Measurements from ENCODE around the gene IRGQ.
"Not testable (repeated sequence)": the region's sequence is repeated elsewhere in the genome, so short reads cannot be mapped to it uniquely, and the experiment has no call there.

The IRGQ gene

GRCh38 chr19:43623889-43624670, 28.1 kb upstream of the IRGQ start:
- no peak for DNase-seq

DNA sequence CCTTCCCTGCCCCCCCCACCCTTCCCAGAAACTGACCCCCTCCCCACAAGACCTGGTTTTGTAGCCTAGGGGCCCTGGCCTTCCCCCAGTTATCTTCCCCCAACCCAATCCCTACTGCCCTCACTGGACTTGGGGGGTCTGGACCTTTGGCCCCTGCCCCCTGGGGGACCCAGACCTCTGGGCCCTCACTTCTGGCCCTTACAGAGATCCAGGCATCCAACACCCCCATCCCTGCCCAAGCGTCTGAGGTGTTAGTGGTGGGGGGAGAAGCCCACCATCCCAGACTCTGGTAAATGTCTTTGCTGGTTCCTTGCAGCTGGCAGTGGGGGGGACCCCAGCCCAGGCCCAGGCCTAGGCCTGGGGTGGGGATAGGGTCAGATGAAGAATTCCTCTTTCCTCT, 27.0 kb upstream of the IRGQ start:
- DNase-seq: no peak

DNA sequence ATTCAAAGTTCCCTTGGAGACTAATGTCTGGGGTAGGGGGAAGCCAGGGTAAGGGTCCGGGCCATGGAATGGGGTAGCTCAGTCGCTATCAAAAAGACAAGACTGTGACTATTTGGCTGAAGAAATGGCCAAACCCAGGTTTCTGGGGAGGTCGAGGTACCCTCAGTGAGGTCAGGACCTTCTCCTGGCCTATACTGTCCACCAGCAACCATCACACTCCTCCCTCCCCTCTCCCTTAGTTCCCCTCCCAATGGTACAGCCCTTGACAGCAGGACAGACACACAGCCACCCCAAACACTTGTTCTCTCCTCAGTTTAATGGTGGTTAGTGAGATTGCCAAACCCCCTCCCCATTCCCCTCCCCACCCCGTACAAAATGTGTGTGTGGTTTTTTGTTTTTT, 26.1 kb upstream of the IRGQ start:
- DNase-seq: no peak

GRCh38 chr19:43620061-43621001, 24.4 kb upstream of the IRGQ start:
- no peak for DNase-seq

DNA sequence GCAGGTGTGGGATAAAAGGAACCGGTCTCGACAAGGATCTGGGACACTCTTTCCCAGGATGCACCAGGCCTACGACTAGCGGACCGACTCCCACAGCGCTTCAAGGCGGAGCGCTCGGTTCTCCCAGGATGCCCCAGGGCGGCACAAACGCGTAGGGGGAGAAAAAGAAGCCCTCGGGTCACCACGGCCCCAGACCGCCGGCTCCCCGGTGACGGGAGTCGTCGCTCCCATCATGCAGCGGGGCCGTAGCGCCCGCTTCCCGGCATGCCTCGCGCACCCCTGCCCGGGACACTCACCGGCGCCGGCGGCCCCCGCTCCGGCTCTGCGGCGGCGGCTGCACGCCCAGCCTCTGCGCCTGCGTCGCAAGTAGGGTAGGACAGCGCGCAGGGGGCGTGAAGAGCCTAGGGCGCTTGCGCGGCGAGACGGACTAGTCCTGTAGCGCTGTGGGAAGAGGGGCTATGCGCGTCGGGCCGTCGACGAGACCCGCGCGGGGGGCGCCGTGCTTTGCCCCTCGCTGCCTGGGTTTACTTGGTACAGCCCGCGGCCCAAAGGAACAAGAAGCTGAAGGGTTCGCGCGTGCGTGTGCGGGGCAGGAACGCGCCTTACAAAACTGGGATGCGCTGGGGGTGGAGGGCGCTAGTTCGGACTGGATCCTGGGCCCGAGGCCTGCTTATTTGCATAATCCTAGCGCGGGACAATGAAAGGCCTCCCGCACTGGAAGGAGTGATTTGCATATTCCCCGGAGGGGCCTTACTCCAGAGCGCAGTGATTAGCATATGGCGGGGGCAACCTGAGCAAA, 23.5 kb upstream of the IRGQ start, which contains the start of gene ZNF428:
ZNF428 (minus strand) TSS at position 368 of the 799 bp plus-strand sequence. CDS start 5,325 bp downstream, outside the sequence.
- DNase-seq: peak; percentile 87

DNA sequence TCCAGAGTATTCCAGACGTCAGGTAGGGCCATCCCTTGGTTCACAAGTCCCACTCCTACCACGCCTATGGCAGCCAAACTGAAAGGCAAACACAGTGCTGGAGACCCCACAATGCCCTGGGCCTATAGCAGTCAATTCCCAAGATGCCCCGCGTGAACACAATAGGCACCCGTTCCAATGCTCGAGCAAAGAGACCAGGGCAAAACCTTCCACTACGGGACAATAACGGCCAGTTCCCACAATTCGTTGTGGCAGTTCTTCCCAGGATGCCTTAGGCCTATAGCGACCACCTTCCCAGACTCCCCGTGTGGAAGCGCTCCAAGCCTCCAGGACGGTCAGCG, 23.0 kb upstream of the IRGQ start:
- peak; percentile 36 for DNase-seq

DNA sequence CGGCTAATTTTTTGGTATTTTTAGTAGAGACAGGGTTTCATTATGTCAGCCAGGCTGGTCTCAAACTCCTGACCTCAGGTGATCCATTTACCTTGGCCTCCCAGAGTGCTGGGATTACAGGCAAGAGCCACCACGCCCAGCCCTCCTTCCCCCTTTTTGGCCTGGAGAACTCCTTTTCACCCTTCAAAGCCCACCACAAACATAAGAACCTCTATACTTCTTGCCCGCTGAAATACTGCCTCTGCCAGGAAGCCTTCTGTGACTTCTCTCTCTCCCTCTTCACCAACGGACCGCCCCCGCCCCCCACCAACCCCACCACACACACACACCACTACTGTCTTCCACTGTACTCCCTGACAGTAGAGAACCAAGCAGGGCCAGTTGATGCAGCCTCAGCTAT, 21.0 kb upstream of the IRGQ start:
- no peak for DNase-seq

- DNase-seq: no peak
These were observed 20.4 kb upstream of the IRGQ start for GRCh38 chr19:43616306-43616705.

GRCh38 chr19:43612374-43612773, 16.4 kb upstream of the IRGQ start:
- no peak for DNase-seq

DNA sequence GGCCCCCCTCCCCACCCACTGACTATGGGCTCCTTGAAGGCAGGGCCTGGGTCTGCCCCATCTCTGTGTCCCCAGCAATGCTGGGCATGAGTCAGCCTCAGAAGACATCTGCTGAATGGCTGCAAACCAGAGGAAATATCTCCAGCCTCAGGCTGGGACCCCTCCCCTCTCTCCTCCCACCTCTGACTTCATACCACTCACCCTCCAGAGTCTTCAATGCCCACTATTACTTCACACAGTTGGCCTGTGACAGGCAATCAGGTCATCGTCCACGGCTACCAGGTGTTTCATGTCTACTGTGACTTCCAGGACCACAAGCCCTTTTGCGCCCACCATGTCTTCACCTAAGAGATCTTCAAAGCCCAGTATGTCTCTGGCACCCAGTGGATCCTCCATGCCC, 15.9 kb upstream of the IRGQ start, which contains the start of gene SRRM5:
SRRM5 (plus strand) TSS at position 301 of the 400 bp plus-strand sequence; CDS start at position 335, 34 bp downstream.
- no peak for DNase-seq

DNA sequence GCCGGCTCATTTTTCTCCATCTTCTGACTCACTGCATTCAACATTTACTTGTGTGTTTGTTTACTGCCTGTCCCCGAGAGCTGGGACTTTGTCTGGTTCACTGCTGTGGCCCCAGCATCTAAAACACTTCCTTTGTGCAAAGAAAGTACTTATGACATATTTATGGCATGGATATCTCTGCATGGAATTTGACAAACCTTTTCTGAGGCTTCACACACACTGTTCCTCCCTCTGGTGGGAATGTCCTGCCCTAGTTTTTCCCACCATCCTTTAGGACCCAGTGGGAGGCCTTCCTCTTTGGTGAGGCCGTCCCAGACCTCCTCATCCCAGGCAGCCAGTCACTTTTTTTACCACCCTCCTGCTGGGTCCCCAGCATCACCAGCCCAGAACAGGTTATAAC, 14.6 kb upstream of the IRGQ start:
- no peak for DNase-seq

DNA sequence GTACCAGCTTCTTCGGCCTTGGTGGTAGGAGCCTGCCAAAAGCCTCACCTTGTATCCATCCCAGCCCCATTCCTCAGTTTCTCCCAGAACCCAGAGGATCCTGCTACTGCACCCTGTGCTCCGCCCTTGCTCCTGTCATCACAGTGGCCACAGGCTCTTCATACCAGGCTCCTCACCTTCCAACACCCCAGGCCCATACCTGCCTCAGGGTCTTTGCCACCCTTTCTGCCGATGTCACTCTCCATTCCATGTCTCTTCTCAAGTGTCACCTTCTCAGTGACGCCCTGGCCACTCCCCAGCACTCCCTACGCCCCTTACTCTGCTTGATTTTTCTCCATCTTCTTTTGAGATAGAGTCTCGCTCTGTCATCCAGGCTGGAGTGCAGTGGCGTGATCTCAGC, 13.9 kb upstream of the IRGQ start:
- no peak for DNase-seq

GRCh38 chr19:43607238-43608205, 11.6 kb upstream of the IRGQ start:
- DNase-seq: no peak

DNA sequence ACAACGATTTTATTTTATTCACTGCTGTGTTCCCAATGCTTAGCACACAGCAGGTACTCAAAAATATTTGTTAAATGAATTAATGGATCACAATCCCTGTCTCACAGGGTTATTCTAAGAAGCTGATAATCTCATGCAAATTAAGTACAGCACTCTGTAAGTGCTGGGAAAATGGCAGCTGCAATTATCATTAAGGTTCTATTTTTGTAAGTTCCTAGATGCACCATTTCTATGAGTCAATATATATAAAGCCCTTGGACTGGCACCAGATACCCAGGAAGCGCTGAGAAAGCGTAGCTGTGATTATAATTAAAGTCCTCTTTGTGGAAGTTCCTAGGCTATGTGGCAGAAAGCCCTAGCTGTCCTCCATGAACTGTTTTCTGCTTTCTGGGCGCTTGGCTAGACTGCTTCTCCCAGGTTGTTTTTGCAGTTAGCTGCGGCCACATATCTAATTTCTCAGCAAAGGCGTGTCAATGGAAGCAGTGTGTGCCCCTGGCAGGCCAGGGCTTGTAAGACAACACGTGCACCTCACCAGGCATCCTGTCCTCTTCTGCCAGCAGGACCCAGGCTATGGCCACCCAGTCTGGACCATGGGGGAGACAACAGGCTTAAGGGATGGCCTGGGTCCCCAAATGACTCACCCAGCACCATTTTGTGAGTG, 10.8 kb upstream of the IRGQ start:
- no peak for DNase-seq

- DNase-seq: no peak
These were observed 10.1 kb upstream of the IRGQ start for GRCh38 chr19:43605875-43606568.

DNA sequence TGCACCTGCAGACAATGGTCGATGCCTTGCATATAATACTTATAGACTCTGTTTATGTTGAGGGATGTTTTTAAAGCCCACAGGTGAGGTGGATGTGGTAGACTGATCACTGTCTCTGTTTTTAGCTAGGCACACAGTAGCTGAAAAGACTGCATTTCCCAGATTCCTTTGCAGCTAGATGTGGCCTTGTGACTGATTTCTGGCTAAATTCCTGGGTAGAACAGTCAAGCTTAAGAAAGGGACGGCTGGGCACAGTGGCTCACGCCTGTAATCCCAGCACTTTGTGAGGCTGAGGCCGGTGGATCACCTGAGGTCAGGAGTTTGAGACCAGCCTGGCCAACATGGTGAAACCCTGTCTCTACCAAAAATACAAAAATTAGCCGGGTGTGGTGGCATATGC, 4.4 kb upstream of the IRGQ start:
- DNase-seq: not testable (repeated sequence)

GRCh38 chr19:43599635-43600295, 3.8 kb upstream of the IRGQ start:
- no peak for DNase-seq

DNA sequence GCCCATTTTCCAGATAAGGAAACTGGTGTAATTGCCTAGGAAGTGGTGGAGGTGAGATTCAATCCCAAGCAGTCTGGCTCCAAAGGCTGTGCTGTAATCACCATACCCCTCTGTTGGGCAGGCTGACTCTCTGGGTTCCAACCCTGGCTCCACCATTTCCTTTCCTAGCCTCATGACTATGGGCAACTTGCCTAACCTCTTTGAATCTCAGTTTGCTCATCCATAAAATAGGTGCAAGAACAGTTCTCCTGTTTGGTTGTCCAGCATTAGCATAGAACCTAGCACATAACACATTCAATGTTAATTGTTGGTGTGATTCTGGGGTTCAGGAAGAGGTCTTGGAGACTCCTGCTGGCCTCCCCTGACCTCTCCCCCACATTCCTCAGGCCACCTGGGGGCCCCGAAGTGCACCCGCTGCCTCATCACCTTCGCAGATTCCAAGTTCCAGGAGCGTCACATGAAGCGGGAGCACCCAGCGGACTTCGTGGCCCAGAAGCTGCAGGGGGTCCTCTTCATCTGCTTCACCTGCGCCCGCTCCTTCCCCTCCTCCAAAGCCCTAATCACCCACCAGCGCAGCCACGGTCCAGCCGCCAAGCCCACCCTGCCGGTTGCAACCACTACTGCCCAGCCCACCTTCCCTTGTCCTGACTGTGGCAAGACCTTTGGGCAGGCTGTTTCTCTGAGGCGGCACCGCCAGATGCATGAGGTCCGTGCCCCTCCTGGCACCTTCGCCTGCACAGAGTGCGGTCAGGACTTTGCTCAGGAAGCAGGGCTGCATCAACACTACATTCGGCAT, 2.7 kb upstream of the IRGQ start:
- no peak for DNase-seq

DNA sequence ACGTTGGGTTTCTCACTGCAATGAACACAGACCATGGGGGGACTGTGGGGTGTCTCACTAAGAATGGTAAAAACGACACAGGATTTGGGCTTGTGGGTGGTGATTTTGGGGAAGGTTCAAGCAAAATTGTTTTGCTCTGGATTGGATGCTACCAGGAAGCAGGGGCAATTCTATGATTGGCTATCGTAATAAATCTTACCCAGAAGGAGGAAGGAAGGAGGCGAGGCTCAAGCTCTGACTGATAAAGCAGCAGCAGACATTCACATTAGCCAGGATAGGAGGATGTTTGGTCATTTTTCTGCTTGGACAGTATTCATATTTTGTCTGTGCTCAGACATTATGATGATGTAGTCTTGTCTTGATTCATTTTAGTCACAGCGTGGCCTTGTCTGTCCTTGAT, 1.9 kb upstream of the IRGQ start:
- DNase-seq: no peak

All from stimulated activated naive CD4-positive, alpha-beta T cell treated with Interleukin-2 at 50 U/mL for 16 hours (primary cell).